GM12872 (cell line): ENCODE results near the gene PIGC.

ENCODE experiments used
- CTCF ChIP-seq: IDR thresholded peaks from 3 replicates; pipeline ENCODE4 v1.5.1; 2011; ENCODE audit warnings: low read depth, mild to moderate bottlenecking, low read length, moderate library complexity; ENCODE audit not compliant: insufficient read depth

PIGC gene

DNA sequence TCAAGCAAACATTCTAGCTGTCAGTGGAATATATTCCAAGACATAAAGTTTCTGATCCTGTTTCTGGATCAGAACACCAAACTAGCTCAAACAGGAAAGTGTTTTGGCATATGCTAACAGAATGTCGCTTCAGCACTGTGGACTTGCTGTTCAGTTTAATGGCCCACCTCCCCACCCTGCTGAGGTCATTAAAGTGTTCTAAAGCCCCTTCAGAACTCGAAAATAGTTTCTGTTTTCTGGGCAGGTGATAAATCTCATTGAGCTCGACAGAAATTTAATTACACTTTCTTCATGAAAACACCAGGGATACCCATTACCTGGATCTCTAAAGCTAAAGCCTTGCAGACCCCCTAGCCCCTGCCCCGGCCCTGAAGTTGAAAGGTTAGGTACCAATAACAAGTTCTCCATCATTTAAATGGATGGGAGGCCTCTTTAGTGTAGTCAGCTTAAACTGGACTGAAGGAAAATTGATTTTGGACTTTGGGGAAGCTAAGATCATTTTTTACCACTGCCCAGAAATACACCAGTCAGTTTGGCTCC is 27.3 kb downstream of the PIGC start:
- no peak for TF ChIP-seq CTCF

GRCh38 chr1:172414331-172414730 is 29.5 kb downstream of the PIGC start:
- TF ChIP-seq CTCF = no peak

GRCh38 chr1:172411791-172412338 is 32.0 kb downstream of the PIGC start:
- no peak for TF ChIP-seq CTCF

GRCh38 chr1:172410027-172410426 is 33.8 kb downstream of the PIGC start:
- TF ChIP-seq CTCF = no peak

GRCh38 chr1:172408958-172409357 is 34.9 kb downstream of the PIGC start:
- no peak for TF ChIP-seq CTCF

DNA sequence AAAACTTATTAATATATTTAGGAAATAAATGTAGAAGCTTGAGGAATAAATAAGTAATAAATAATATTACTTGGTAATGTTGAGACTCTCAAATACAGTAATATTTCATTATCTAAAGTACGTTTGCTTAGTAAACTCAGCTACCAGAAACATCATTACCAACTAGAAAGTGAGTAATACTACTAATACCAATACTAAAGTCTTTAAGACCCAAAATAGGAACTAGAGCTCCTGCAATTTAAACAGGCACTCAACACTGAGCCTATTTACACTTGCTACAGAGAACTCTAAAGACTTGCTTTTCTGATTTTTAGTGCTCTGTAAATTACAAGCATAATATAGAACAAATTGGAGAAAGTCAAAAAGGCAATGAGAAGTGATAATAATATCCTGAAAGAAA is 36.9 kb downstream of the PIGC start:
- TF ChIP-seq CTCF = no peak

DNA sequence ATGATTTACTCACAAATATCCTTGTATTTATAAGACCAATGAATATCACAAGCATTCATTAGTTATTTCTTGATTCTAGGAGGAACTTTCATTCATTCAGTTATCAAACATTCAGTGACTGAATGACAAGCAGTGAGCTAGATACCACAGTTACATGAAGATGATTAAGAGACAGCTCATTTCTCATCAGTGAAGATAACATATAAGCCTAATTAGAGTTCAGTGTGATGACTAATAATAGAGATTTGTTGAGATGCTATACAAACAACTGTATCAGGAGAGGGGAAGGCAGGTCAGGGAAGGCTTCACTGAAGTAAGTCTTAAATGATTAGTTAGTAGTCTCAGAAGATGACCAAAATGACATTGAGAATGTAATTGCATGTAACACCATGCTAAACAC is 38.0 kb downstream of the PIGC start:
- TF ChIP-seq CTCF = no peak
